ENCODE data around the gene EPHB3.

Gene EPHB3

DNA sequence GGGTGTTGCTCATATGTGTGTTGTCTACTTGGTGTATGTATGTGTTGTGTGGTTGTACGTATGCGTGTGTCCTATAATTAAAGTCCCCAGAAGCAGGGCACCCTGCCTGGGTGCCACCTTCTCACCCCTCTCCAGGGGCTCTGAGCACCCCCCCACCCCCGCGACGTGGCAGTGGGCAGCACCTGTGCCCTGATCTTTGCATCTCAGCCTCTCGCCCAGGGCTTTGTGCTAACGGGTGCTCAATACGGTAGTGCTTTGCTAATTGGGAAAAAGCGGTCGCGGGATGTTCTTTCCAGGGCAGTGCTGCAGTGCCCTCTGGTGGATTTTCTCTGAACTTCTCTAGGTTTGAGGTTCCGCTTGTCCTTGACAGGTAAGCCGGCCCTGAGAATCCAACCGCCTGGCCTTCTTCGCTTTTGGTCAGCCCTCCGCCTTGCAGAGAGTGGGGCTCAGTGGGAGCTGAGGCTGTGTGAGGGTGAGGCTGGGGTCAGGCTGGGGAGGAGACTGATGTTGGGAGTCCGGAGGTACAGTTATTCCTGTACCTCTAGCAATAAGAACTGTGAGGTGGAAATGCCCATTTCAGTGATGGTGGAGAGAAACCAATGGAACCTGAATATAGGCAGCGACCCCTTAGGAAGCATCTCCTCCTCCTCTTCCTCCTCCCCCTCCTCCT is 17.6 kb upstream of the EPHB3 start:
- DNase-seq = peak; percentile 85

DNA sequence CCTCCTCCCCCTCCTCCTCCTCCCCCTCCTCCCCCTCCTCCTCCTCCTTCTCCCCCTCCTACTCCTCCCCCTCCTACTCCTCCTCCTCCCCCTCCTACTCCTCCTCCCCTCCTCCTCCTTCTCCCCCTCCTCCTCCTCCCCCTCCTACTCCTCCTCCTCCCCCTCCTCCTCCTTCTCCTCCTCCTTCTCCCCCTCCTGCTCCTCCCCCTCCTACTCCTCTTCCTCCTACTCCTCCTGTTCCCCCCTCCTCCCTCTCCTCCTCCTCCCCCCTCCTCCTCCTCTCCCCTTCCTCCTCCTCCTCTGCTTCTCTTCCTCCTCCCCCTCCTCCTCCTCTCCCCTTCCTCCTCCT is 17.1 kb upstream of the EPHB3 start:
- DNase-seq = no peak

DNA sequence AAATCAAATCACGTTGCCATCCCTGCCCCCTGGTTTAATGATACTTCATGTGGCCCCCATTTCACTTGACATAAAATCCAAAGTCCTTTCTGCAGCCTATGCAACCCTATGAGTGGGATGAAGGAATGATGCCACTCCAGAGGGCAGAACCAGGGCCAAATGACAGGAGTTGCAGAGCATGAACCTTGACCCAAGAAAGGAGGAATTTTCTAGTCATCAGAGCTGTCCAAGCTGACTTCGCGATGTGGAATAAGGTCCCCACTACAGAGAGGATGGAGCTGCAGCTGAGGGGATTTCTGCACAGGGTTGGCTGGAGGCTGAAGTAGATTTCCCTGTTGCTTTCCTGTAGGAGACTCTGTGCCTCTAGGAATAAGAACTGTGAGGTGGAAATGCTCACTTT is 15.8 kb upstream of the EPHB3 start:
- DNase-seq = no peak

DNA sequence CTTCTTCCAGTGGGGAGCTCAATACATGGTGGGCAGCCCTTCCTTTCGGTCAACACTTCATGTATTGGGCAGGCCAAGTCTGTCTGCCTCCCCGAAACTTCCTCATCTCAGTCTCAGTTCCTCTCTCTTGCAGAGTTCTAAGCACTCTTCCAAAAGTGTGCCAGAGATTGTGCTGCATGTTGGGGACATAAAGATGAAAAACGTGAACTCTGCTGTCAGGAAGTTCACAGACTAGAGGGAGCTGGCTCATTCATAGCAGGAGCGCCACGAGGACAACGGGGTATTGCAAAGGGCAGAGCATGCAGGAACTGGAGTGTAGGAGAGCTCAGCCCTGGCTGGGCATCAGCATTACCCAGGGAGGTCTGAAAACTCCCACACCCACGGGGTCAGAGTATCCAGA is 15.3 kb upstream of the EPHB3 start:
- DNase-seq = no peak

DNA sequence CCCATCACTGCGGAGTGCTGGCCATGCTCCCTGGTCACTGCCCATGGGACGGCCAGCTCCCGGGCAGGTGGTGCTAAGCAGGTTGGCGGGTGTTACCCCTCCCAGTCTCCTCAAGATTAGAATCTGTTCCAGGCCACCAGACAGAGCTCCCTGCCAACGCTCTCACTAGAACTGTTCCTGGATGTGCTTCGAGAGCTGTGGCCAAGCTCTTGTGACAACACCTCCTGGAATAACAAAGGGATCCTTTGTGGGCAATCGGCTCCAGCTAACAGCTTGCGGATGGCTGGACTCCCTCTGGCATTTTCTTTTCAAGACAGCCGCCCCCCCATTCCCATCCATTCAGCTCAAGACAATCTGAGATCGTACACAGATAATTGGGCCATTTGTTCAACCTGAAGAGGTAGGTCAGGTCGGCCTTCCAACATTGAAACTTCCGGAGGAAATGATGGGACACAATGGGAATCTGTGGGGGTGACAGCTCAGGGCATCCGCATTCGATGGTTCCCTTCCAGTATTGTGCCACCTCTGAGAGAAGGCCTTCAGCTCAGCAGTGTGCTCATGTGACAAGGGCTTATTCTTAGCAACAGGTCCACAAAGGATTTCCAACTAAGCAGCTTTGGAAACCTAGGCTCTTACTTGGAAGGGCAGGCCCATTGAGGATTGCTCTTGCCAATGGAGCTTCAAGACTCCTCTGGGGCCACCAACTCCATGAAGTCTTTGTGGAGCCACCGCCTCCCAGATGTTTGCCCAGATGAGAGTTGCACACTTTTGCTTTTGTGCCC is 11.6 kb upstream of the EPHB3 start:
- DNase-seq = peak; percentile 20

DNA sequence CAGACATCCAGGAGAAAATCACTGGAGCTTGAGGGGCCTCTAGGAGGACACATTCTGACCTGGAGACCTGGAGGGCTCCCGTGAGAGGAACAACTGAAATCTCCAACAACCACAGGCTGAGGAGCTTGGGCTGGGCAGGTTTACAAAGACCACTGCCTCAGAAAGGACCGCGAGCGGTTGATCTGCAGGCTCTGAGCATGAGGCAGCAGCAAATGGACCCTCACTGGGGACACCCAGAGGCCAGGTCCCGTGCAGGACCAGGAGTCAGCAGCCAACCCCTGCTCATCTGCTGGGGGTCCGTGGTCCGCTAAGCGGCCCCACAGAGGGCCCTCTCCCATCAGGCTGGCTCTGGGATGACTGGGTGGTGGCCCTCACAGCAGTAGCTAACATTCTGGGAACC is 10.5 kb upstream of the EPHB3 start:
- DNase-seq = no peak

DNA sequence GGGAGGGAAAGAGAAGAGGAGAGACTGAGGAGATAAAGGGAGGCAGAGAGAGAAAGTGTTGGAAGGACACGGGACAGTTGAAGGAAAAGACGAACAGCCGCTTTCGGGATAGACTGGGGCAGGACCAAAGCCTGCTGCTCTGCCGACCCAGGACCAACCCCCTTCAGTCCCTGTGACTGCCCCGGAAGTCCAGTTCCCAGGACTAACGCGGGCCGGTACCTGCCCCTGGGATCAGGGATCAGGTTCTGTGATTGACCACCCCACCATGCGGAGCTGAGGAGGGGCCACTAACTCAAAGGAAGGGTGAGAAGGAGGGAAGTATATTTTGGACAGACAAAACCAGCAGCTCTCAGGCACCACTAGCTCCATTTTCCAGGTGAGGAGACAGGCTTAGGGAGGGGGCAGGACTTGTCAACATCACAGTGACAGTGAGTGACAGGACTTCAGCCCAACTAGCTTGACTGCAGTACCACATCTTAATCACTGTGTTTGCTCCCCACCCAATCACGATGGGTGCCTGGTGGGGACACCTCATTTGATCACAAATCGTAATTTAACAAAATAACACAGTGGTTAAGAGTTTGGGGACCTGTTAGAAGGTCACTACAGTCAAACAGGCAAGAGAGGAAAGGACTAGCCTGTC is 9.8 kb upstream of the EPHB3 start:
- no peak for DNase-seq

DNA sequence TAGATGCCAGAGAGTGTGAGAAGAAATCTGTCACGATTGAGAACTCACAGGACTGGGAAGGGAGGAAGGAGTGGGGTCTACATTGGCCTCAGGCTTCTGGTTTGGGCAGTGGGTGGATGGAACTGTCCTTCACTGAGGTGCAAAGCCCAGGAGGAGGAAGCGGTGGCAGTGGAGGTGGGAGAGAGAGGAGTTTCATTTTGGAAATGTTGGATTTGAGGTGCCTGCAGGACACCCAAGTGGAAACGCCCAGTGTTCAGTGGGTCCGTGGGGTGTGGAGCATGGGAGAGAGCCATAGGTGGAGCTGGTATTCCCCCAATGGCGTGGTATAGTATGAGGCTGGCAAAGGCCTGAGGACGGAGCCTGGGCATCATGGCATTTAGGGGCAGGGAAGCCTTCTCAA is 9.3 kb upstream of the EPHB3 start:
- no peak for DNase-seq

DNA sequence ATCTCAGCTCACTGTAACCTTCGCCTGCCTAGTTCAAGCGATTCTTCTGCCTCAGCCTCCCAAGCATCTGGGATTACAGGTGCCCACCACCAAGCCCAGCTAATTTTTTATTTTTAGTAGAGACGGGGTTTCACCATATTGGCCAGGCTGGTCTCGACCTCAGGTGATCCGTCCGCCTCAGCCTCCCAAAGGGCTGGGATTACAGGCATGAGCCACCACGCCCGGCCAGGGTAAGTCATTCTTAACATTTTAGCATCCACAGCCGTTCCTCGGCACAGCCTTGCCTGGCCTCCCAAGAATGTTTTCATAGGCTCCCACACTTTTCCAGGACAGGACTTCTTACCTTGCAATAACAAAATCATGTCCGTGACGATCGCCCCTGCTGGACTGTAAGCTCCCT is 8.7 kb upstream of the EPHB3 start:
- DNase-seq = no peak

DNA sequence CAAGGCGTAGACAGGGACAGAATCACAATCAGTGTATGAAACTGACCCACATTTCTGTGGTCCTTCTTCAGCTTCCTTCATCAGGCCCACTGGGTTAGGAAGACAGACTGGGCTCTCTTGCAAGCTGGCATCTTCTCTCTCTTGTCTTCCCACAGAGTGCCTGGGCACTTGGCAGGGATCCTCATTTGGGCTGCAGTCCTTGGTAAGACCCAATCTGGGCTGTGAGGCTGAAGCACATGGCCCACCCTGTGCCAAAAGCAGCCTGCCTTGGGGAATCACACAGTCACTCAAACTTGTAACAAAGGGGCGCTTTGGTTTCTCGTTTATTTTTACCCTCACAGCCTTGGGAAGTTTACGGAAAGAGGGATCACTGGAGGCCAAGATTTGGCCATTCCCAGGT is 8.2 kb upstream of the EPHB3 start:
- no peak for DNase-seq

DNA sequence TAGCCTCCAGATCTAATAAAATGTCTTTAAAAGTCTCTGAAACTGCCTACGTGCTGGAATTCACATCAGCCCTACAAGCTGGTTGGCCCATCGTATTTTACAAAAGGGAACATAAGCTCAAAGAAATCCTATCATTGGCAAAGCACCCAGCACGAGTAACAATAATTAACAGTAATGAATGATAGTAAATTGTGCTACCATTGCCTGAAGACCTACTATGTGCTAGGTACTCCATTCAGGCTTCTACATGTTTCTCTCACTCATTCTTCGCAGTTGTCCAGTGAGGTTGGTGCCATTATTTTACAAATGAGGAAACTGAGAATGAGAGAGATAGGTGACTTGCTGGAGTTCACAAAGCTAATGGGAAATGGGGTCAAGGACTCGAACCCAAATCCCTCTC is 7.1 kb upstream of the EPHB3 start:
- DNase-seq = no peak

DNA sequence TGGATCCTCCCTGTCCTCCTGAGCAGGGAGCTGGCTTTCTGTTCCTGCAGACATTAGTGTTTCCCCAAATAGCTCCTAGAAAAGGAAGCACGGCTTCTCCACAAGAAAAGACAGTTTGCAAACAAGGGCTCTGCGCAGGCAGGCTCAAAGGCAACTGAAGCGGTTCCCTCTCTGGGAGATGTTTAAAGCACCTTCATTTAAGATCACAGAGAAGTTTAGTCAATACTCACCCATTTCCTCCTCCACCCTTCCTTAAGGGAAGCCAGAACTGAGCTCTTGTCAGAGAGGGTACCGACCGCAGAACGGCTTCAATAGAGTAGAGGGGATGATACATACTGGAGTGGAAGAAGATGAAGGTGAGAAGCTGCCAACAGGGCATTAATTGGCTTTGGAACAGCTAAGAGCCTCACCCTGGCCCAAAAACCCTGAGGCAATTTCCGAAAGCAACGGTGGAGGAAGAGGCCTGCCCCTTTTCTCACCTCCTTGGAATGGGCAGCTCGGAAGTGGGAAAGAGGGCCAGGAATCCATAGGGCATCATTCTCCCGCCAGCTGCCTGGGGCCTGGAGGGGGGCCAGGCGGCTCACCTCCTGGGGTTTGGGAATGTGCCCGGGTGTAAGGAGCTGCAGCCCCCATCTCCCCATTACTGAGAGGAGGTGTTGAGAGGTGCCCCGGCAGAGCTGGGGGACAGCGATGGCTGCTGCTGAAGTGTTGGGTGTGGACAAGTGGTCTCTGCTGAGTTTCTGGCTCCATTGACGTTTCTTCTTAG is 4.8 kb upstream of the EPHB3 start:
- no peak for DNase-seq

DNA sequence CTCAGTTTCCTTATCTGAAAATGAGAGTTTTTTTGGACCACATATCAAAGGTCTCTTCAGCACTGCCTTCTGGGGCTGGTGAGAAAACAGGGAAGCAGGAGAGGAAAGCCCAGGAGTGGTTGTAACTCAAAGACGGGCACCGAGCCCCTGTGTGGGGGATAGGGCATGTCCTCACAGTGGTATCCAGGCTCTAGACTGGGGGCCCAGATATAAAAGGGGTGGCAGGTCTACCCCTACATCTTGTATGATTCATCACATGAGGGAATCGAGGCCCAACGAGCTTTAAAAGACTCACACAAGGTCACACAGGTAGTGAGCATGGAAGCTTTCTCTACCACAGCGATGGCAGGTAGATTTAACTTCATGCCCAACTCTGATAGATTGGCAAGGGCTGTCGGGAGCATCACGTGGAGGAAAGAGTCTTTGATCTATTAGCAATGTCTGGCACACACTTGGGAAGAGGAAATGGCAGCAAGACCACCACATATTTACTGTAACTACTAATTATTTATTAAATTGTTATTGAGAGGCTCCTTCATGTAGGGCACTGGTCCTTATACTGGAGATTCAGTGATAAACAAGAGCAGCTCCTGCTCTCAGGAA is 4.1 kb upstream of the EPHB3 start:
- DNase-seq = no peak

DNA sequence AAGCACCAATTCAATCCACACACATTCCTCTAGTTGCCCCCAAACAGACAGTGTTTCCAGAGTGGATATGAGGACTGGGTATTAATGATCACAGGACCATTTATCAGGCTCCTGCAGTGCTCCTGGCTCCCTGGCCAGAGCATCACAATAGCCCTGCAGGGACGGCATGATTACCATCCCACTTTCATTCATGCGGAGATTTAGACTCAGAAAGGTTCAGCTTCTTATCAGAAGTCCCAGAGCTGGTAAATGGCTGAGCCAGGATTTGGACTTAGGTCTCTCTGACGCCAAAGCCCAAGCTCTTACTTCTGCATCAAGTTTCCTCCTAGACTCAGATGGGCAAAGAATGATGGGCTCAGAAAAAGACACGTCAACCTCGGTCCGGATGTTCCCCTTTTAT is 2.9 kb upstream of the EPHB3 start:
- DNase-seq = no peak

DNA sequence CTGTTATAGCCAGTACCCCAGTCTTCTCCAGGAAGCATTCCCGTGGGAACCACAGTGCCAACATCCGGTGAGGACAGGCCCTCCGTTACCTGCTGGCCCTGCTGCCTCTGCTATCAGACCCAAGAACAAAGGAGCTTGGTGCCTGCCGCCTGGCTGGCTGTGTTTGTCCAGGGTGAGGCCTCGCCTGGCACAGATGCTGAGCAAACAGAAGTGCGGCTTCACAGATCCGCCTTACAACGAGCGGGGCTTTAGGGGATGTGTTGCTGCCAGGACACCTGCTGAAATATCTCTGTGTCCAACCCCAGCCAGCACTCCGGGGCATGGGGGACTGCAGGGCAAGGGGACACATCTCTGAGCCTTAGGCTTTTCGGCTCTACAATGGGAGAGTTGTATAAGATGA is 2.2 kb upstream of the EPHB3 start:
- peak; percentile 97 for DNase-seq

DNA sequence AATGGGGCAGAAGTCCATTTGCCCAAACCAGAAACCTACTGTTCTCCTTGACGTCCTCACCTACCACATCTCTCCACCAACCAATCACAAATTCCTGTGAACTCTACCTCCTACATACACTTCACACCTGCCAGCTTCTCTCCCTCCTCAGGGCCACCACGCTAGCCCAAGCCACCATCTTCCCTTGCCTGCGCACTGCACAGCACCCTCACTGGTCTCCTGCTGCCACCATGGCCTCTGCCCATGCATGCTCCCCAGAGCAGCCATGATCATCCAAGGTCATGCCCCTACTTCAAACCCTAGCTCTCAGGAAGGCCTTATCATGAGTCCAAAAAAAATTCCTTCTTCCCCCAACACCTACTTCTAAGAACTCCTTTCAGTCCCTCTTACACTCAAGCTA is 1.1 kb upstream of the EPHB3 start:
- DNase-seq = no peak

DNA sequence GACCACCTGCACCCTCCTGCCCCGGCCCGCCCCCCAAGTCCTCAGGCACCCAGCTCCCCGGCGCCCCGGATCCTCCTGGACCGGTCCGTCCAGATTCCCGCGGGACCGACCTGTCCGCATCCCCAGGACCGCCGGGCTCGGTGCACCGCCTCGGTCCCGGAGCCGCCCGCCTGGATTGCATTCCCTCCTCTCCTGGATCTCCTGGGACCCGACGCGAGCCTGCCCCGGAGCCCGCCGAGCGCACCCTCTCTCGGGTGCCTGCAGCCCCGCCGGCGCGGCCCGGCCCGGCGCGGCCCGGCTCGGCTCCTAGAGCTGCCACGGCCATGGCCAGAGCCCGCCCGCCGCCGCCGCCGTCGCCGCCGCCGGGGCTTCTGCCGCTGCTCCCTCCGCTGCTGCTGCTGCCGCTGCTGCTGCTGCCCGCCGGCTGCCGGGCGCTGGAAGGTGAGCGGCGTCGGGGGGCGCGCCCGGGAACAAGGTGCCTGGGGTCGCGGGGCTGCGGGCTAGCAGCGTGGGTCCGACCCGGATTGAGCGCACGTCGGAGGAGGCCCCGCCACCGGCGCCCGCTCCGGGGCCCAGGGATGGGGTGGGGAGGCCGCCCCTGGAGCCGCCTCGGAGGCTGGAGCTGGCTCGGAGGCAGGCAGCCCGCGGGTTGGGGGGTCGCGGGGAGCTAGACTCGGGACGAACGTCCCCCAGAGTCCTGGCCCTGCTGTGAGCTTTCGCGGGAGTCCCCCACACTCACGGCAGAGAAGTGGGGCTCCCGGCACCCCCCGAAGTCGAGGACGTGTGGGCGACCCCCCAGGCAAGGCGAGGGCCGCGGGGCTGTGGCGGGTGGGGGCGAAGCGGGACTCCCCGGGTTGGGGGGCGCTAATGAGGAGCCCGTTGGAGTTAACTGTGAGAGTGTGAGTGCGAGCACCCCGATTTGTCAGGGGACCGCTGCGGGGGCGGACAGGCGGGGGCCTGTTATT is 610 bp downstream of the EPHB3 start:
- DNase-seq = no peak

DNA sequence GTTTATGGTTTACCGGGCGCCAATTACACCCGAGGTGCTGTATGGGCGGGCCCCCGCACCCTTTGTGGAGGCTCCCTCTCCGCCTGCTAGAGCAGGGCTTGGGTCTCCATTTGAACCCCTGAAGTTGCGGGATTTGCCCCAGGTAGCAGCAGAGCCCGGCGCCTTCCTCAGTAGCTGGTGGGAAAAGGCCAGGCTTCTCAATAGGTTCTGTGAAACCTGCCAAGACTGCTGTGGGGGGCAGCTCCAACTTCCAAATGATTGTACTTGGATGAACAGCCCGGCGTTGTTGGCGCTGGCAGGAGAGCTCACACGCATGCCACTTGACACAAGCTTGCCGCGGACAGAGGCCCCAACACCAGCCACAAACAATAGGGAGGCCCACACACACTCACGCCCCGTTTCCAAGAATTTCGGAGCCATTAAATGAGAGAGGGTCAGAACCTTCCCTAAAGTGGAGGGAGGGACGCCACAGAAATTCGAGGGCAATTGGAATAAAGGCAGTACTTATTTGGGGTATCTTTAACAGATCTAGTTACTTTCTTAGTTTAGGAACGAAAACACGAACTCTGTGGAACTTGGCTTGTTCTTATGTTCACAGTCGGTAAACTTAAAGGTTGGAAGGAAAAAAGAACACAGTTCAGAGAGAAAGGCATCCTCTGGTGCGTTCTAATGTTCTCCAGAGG is 1.4 kb downstream of the EPHB3 start:
- DNase-seq = no peak

DNA sequence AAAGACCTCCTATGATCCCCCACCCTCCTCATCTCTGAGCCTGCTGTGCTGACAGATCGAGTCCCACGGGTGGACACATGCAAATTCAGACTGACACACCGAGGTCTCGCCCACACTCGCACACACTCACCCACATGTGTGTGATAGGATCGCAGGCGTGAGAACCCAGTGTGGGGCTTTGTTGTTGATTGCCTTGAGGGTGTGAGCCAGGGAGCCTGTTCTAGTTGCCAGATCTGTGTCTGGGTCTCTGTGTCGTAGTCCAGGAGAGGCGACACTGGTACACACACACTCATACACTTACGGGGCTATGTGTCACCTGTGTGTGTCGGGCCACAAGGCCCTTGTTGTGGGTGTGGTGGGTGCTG is 2.0 kb downstream of the EPHB3 start:
- DNase-seq = no peak

DNA sequence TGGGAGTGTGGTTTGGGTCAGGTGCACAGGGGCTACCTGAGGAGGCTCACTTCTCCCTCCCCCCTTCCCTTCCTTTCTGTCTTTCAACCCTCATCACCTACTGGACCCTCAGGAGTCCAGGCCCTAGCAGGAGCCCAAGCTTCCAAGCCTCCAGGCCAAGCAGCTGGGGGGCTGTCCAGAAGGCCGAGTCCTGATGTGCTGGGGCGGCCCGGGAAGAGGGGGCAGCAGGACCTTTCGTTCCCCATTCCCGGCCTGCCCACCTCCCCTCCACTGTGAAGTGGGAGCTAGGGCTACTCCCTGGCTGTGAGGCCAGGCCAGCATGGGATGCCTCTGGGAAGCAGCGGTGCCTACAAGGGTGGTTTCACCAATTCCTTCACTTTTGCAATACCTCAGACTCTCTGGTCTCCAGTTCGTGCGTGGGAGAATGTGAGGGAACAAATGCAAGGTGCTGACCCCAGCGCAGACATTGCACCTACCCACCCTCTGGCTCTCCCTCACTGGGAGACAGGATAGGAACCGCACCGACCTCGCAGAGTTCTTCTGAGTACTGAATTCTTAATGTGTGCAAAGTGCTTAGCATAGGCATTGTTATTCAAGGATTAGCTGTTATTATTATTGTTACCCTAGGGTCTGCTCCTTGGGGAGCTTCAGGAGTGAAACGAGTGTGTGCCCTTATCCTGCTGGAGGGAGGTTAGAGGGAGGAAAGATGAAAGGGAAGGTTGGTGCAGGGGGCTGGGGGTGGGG is 2.5 kb downstream of the EPHB3 start:
- DNase-seq = no peak
